Motor neuron (in vitro differentiated cells): ENCODE data around the gene ITGB8. TPM values are rescaled to one million over a fixed set of nuclear protein-coding genes. Genes with fewer than 3 reads are reported as not detected.

Experiments used
- ATAC-seq, 8 experiments: fragments of 200-7000 bp; cut with Tn5 transposase; replicated peaks in 6 of 8; 2 replicates each; pipeline ENCODE4 v1.8.0; 2021; ENCODE audit warnings: mild to moderate bottlenecking in 8 of 8, moderate library complexity in 8 of 8
- H3K27ac ChIP-seq, 2 donors: fragments of 250-450 bp; sonication (Bioruptor Pico); 2 replicates each; pipeline ENCODE4 v1.9.0; 2021; ENCODE audit warnings: antibody characterized with exemption in 2 of 2, mild to moderate bottlenecking in 2 of 2, moderate library complexity in 1 of 2
- H3K4me1 ChIP-seq, 2 donors: fragments of 250-450 bp; sonication (Bioruptor Pico); replicated peaks in 1 of 2; 2 replicates each; pipeline ENCODE4 v1.6.1; 2021; ENCODE audit warnings: antibody characterized with exemption in 2 of 2, mild to moderate bottlenecking in 2 of 2, moderate library complexity in 1 of 2
- H3K4me3 ChIP-seq, 5 donors: fragments of 250-450 bp; sonication (Bioruptor Pico); 2 replicates each; pipeline ENCODE4 v1.9.0; 2021; ENCODE audit warnings: antibody characterized with exemption in 5 of 5, mild to moderate bottlenecking in 5 of 5, moderate library complexity in 4 of 5
- WGBS, 10 experiments: fragments of 450-650 bp; shearing (Covaris generic); methylation state at CpG; one replicate each; pipeline ENCODE4 v1.0.0; 2022; 5-methylcytosine and 5-hydroxymethylcytosine counted together
- in situ Hi-C, 9 experiments: fragments of 400-800 bp; cut with MboI; loops; one replicate each; pipeline ENCODE4 v1.15.0; 2021; ENCODE audit warnings: low sequenced_read_pairs in 9 of 9, low pct_unique_long_range_greater_than_20kb in 2 of 9; ENCODE audit not compliant: unreplicated experiment in 9 of 9
- total RNA-seq, 8 experiments: library from RNA; unstranded; fragments of 300-600 nt; gene quantifications; 2 replicates each; pipeline versions ENCODE4 v1.2.3 to v1.2.4, GENCODE V29; 2022

The ITGB8 gene
- total RNA-seq, 8 experiments from 2014 or later: 4.8 to 133 (median 15.5) TPM

DNA sequence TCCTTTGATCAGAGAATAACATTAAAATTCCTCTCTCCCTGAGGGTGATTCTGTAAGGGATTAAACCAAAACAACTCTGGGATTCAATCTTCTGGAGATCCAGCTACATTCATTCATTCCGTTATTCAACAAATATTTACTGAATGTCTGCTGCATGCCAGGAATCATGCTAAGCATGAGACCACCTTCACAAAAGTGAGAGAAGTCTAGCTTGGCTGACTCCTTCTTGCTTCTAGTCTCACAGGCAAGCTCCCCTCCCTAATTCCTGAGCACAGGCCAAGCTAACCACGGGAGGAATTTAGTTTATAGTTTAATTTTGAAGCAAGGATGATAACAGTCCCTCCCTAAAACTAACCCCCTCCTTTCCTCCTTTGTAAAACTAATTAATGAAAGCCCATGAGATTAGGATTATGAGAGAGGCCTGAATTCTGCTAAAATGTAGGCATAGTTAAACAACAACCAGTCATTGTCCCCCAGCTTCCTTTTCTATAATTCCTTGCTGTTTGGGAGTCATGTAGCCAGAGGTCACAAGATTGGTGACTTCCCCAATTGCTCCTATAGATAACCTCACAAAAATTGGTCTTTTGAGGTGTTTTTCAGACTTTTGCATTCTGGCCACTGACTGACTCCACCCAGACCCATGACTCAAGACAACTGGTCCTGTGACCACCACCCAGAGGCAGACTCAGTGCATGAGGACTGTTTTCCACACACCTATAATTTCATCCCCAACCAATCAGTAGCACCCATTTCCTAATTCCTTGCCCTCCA, 113.5 kb downstream of the ITGB8 start:
- H3K4me1 ChIP-seq: no peaks in the 10 kb centered on the region
- WGBS, 10 experiments: 0 to 100% (median 70%) methylated on average over 1 to 2 of the region's 2 CpGs; no CpG with 5 or more reads in 2 of the 10 experiments
- H3K4me3 ChIP-seq: no peak overlapping the region
- in situ Hi-C loops: no loop called here
- no peak overlapping the region for H3K27ac ChIP-seq
- peak in 2 of 8 experiments; percentile 39 to 57 for ATAC-seq

DNA sequence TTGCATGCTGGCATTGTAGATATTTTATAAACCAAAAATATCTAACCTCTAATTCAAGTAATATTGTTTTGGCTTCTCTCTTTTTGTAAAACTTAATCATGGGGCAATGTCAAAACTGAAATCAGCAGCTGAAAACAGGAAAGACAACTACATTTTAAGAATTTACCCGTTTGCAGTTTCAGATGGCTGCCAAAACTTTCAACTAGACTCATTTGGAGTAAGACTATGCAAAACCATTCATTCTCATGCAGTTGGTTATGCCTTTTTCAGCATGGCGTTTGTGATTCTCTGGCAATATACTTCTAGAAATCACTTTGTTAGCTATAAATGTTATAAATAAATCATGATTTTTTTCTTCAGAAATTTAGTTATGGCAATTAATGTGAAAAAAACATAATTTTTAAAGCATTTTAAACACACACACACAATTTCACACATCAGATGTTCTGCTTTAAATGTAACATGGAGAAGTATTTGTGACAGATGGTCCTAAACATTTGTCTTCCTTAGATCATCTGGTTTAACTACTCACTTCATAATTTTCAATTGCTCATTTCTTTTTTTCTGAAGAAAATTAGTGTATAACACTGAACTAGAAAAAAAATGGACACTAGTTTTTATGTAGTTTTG, 116.4 kb downstream of the ITGB8 start:
- WGBS, 10 experiments: 10 to 75% (median 30%) methylated on average over 1 to 2 of the region's 2 CpGs; no CpG with 5 or more reads in 2 of the 10 experiments
- in situ Hi-C loops: no loop called here
- no peak for ATAC-seq

GRCh38 chr7:20449176-20449575, 118.5 kb downstream of the ITGB8 start:
- no peak overlapping the region for H3K27ac ChIP-seq
- 42 to 100% (median 73%) methylated on average over 1 to 3 of the region's 3 CpGs for WGBS, 10 experiments
- H3K4me3 ChIP-seq: no peak overlapping the region
- in situ Hi-C loops: no loop called here
- no peaks in the 10 kb centered on the region for H3K4me1 ChIP-seq
- ATAC-seq: no peak

More for the DNA sequence above, 116.4 kb downstream of the ITGB8 start:
- no peaks in the 10 kb centered on the region for H3K4me1 ChIP-seq
- H3K27ac ChIP-seq: no peak overlapping the region
- H3K4me3 ChIP-seq: no peak overlapping the region

GRCh38 chr7:20450536-20450935, 119.8 kb downstream of the ITGB8 start:
- WGBS, 10 experiments: 26 to 100% (median 82%) methylated on average over 1 to 2 of the region's 2 CpGs; no CpG with 5 or more reads in 1 of the 10 experiments
- Histone ChIP-seq H3K4me1 (no peaks in the 10 kb centered on the region), H3K27ac (no peak overlapping the region), H3K4me3 (no peak overlapping the region)
- ATAC-seq: no peak
- in situ Hi-C loops: no loop called here

GRCh38 chr7:20454202-20454601, 123.5 kb downstream of the ITGB8 start:
- Histone ChIP-seq H3K4me1 (no peaks in the 10 kb centered on the region), H3K27ac (no peak overlapping the region), H3K4me3 (no peak overlapping the region)
- no peak for ATAC-seq
- WGBS, 10 experiments: 29 to 85% (median 58%) methylated on average over 3 to 4 of the region's 4 CpGs; no CpG with 5 or more reads in 6 of the 10 experiments
- in situ Hi-C loops: no loop called here

DNA sequence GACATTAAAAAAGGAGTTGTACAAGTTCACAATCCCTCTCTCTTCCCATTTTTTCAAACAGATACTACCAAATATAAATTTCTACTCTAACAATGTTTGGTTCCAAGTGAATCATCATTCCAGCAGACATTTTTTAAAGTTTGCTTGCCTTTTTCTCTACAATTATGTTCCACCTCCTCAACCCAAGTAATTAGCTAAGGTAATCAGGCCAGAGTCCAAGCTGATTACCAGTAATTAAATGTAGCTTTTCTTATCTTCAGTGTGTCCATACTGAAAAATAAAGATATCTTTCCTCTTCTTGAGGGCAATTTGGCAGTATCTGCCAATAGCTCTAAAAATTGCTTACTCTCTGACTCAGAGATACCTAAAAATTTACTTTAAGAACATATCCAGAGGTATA, 126.0 kb downstream of the ITGB8 start:
- no peak for ATAC-seq
- Histone ChIP-seq H3K4me1 (no peaks in the 10 kb centered on the region), H3K4me3 (no peak overlapping the region), H3K27ac (no peak overlapping the region)
- in situ Hi-C loops: no loop called here

DNA sequence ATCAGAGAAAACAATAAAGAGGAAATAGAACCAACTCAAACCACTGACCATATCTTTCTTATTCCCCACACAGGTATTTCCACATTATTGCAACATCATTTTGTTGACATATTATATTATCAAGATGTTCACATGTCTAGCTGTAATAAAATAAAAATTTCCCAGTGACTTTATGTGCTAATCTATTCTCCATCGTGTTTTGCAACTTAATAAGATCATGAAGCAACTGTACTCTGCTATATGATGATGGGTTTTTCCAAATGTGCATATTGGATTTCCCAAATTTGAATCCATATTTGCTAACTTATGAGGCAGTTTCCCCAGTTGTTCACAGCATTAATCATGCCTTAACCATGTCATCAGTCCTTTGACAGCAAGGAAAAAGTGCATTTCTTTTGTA, 127.8 kb downstream of the ITGB8 start:
- H3K27ac ChIP-seq: no peak overlapping the region
- peak in 1 of 8 experiments; percentile 33 for ATAC-seq
- no peak overlapping the region for H3K4me3 ChIP-seq
- in situ Hi-C loops: no loop called here
- no peaks in the 10 kb centered on the region for H3K4me1 ChIP-seq
- WGBS, 10 experiments: 25 to 91% (median 57%) methylated on average over 1 of the region's 1 CpG; no CpG with 5 or more reads in 3 of the 10 experiments

DNA sequence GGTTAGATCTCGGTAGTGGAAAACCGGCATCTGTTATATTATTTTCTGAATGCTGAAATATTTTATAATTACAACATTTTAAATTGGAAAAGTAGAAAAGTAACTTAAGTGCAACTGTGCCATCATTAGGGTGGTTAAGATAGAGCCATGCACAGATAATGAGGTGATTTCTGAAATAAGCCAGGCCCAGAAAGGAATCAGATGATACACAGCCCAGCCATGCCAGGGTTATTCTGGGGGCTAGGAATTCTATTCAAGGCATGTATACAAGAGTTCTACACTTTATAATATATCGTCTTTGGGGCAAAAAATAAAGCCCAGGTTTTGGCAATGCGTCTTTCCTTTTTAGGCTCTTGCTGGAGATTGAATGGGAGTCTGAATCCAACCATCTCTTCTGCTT, 128.7 kb downstream of the ITGB8 start:
- 44 to 100% (median 88%) methylated on average over 2 to 4 of the region's 4 CpGs for WGBS, 10 experiments
- Histone ChIP-seq H3K4me1 (no peaks in the 10 kb centered on the region), H3K27ac (no peak overlapping the region), H3K4me3 (no peak overlapping the region)
- in situ Hi-C loops: no loop called here
- ATAC-seq: no peak

DNA sequence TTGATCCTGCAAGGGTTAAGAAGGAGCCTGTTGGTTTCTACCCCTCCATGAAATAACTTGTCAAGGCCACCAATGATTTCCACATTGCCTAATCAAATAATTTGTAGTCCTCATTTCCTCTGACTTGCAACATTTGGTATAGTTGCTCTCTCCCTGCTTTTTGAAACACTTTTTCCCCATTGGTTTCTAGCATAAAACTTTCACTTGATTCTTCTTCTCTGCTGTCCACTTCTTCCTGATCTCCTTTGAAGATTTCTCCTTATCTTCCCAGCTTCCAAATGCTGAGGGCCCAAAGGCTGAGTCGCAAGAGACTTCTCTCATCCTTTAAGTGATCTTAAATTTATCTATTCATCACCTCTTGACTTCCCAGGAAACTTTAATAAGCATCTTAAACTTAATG, 134.2 kb downstream of the ITGB8 start:
- Histone ChIP-seq H3K27ac (no peak overlapping the region), H3K4me1 (no peaks in the 10 kb centered on the region), H3K4me3 (no peak overlapping the region)
- 17 to 100% (median 61%) methylated on average over 1 of the region's 1 CpG; no CpG with 5 or more reads in 2 of the 10 experiments for WGBS, 10 experiments
- in situ Hi-C loops: no loop called here
- ATAC-seq: no peak

Other genes with a start within 250 kb of the ITGB8 start
- under 1 TPM; 0.04 to 0.28 (median 0.09) TPM for gene MACC1, start 113.5 kb upstream of the ITGB8 start, total RNA-seq